Tibial nerve (tissue), 3 donors: Measurements from ENCODE around the gene TGFB1.

ENCODE experiments used
- CTCF ChIP-seq, 5 experiments: fragments of 200-600 bp in 3 of 5; fragments of 450-650 bp in 2 of 5; sonication (generic) in 3 of 5; IDR thresholded peaks; one replicate each; pipeline ENCODE4 v1.5.1; 2016 to 2019; ENCODE audit warnings: antibody characterized with exemption in 5 of 5, mild to moderate bottlenecking in 3 of 5, moderate library complexity in 2 of 5
- POLR2A ChIP-seq, 2 donors: fragments of 450-650 bp; IDR thresholded peaks; one replicate each; pipeline ENCODE4 v1.6.1; 2017; ENCODE audit warnings: antibody characterized with exemption in 2 of 2, mild to moderate bottlenecking in 2 of 2, moderate library complexity in 2 of 2

- TF ChIP-seq CTCF (IDR thresholded peaks at IDR 0.05) (no peak), POLR2A (IDR thresholded peaks at IDR 0.05) (no peak)
Observed at GRCh38 chr19:41398050-41398418, 44.3 kb upstream of the TGFB1 start.
